GM23338 (cell line): ENCODE data around the gene ZNF444.
"Not testable (repeated sequence)": the region's sequence is repeated elsewhere in the genome, so short reads cannot be mapped to it uniquely, and the experiment has no call there.

Experiments used
- CREB1 ChIP-seq: fragments of 250-450 bp; sonication (Bioruptor Pico); IDR thresholded peaks from 2 replicates; pipeline ENCODE4 v1.5.0; 2020; ENCODE audit warnings: low read depth, mild to moderate bottlenecking, moderate library complexity
- EZH2 ChIP-seq: fragments of 200-600 bp; sonication (generic); IDR thresholded peaks from one replicate; pipeline ENCODE4 v1.8.0; 2017; ENCODE audit warnings: antibody characterized with exemption, mild to moderate bottlenecking, low read depth; ENCODE audit not compliant: unreplicated experiment
- JUNB ChIP-seq: IDR thresholded peaks from one replicate; pipeline ENCODE4 v1.6.1; 2016; ENCODE audit warnings: antibody characterized with exemption; ENCODE audit not compliant: unreplicated experiment
- POLR2AphosphoS5 ChIP-seq: IDR thresholded peaks from 2 replicates; pipeline ENCODE4 v1.6.1; 2016; ENCODE audit warnings: antibody characterized with exemption, low read depth
- TF ChIP-seq, protein P1 (sequence below), 2 experiments: fragments of 200-600 bp in 1 of 2; sonication (generic) in 1 of 2; conservative IDR thresholded peaks; 2 replicates each; pipeline versions ENCODE4 v1.5.1 to v1.6.1; 2016 to 2017; ENCODE audit warnings: antibody characterized with exemption in 2 of 2, low read depth in 2 of 2, mild to moderate bottlenecking in 2 of 2, moderate library complexity in 1 of 2
- TF ChIP-seq, protein P2 (sequence below): IDR thresholded peaks from one replicate; pipeline ENCODE4 v1.6.1; 2018; ENCODE audit warnings: antibody characterized with exemption; ENCODE audit not compliant: unreplicated experiment
- TF ChIP-seq, protein P3 (sequence below): fragments of 250-450 bp; sonication (Bioruptor Pico); IDR thresholded peaks from 2 replicates; pipeline ENCODE4 v1.5.0; 2020; ENCODE audit warnings: mild to moderate bottlenecking, moderate library complexity

DNA sequence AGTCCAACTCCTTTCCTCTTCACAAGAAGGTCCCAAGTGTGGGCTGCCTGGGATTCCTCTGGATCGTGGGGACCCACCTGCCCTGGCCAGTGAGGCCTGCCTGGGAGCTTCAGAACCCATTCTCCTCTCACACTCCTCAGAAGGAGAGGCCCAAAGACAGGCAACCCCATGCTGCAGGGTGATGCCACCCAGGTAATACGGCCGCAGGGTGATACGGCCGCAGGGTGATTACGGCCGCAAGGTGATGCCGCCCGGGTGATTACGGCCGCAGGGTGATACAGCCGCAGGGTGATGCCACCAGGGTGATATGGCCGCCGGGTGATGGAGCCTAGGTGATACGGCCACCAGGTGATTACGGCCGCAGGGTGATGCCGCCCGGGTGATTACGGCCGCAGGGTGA is 42.9 kb upstream of the ZNF444 start:
- not testable (repeated sequence) for TF ChIP-seq EZH2; POLR2AphosphoS5; JUNB; CREB1 (CRISPR knock-in tag)
- TF ChIP-seq, protein P1, sequence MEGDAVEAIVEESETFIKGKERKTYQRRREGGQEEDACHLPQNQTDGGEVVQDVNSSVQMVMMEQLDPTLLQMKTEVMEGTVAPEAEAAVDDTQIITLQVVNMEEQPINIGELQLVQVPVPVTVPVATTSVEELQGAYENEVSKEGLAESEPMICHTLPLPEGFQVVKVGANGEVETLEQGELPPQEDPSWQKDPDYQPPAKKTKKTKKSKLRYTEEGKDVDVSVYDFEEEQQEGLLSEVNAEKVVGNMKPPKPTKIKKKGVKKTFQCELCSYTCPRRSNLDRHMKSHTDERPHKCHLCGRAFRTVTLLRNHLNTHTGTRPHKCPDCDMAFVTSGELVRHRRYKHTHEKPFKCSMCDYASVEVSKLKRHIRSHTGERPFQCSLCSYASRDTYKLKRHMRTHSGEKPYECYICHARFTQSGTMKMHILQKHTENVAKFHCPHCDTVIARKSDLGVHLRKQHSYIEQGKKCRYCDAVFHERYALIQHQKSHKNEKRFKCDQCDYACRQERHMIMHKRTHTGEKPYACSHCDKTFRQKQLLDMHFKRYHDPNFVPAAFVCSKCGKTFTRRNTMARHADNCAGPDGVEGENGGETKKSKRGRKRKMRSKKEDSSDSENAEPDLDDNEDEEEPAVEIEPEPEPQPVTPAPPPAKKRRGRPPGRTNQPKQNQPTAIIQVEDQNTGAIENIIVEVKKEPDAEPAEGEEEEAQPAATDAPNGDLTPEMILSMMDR (conservative IDR thresholded peaks at IDR 0.05; ENCODE audit: low read depth in 2 of 2), result not testable (repeated sequence)
- TF ChIP-seq, protein P2, sequence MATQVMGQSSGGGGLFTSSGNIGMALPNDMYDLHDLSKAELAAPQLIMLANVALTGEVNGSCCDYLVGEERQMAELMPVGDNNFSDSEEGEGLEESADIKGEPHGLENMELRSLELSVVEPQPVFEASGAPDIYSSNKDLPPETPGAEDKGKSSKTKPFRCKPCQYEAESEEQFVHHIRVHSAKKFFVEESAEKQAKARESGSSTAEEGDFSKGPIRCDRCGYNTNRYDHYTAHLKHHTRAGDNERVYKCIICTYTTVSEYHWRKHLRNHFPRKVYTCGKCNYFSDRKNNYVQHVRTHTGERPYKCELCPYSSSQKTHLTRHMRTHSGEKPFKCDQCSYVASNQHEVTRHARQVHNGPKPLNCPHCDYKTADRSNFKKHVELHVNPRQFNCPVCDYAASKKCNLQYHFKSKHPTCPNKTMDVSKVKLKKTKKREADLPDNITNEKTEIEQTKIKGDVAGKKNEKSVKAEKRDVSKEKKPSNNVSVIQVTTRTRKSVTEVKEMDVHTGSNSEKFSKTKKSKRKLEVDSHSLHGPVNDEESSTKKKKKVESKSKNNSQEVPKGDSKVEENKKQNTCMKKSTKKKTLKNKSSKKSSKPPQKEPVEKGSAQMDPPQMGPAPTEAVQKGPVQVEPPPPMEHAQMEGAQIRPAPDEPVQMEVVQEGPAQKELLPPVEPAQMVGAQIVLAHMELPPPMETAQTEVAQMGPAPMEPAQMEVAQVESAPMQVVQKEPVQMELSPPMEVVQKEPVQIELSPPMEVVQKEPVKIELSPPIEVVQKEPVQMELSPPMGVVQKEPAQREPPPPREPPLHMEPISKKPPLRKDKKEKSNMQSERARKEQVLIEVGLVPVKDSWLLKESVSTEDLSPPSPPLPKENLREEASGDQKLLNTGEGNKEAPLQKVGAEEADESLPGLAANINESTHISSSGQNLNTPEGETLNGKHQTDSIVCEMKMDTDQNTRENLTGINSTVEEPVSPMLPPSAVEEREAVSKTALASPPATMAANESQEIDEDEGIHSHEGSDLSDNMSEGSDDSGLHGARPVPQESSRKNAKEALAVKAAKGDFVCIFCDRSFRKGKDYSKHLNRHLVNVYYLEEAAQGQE, result not testable (repeated sequence)
- TF ChIP-seq, protein P3, sequence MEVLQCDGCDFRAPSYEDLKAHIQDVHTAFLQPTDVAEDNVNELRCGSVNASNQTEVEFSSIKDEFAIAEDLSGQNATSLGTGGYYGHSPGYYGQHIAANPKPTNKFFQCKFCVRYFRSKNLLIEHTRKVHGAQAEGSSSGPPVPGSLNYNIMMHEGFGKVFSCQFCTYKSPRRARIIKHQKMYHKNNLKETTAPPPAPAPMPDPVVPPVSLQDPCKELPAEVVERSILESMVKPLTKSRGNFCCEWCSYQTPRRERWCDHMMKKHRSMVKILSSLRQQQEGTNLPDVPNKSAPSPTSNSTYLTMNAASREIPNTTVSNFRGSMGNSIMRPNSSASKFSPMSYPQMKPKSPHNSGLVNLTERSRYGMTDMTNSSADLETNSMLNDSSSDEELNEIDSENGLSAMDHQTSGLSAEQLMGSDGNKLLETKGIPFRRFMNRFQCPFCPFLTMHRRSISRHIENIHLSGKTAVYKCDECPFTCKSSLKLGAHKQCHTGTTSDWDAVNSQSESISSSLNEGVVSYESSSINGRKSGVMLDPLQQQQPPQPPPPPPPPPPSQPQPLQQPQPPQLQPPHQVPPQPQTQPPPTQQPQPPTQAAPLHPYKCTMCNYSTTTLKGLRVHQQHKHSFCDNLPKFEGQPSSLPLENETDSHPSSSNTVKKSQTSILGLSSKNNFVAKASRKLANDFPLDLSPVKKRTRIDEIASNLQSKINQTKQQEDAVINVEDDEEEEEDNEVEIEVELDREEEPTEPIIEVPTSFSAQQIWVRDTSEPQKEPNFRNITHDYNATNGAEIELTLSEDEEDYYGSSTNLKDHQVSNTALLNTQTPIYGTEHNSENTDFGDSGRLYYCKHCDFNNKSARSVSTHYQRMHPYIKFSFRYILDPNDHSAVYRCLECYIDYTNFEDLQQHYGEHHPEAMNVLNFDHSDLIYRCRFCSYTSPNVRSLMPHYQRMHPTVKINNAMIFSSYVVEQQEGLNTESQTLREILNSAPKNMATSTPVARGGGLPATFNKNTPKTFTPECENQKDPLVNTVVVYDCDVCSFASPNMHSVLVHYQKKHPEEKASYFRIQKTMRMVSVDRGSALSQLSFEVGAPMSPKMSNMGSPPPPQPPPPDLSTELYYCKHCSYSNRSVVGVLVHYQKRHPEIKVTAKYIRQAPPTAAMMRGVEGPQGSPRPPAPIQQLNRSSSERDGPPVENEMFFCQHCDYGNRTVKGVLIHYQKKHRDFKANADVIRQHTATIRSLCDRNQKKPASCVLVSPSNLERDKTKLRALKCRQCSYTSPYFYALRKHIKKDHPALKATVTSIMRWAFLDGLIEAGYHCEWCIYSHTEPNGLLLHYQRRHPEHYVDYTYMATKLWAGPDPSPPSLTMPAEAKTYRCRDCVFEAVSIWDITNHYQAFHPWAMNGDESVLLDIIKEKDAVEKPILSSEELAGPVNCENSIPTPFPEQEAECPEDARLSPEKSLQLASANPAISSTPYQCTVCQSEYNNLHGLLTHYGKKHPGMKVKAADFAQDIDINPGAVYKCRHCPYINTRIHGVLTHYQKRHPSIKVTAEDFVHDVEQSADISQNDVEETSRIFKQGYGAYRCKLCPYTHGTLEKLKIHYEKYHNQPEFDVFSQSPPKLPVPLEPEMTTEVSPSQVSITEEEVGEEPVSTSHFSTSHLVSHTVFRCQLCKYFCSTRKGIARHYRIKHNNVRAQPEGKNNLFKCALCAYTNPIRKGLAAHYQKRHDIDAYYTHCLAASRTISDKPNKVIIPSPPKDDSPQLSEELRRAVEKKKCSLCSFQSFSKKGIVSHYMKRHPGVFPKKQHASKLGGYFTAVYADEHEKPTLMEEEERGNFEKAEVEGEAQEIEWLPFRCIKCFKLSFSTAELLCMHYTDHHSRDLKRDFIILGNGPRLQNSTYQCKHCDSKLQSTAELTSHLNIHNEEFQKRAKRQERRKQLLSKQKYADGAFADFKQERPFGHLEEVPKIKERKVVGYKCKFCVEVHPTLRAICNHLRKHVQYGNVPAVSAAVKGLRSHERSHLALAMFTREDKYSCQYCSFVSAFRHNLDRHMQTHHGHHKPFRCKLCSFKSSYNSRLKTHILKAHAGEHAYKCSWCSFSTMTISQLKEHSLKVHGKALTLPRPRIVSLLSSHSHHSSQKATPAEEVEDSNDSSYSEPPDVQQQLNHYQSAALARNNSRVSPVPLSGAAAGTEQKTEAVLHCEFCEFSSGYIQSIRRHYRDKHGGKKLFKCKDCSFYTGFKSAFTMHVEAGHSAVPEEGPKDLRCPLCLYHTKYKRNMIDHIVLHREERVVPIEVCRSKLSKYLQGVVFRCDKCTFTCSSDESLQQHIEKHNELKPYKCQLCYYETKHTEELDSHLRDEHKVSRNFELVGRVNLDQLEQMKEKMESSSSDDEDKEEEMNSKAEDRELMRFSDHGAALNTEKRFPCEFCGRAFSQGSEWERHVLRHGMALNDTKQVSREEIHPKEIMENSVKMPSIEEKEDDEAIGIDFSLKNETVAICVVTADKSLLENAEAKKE (CRISPR knock-in tag), result not testable (repeated sequence)
